Panc1 (cell line): ENCODE measurements around the gene PXT1.

Source experiments
- CTCF ChIP-seq: fragments of 450-650 bp; IDR thresholded peaks from 2 replicates; pipeline ENCODE4 v1.5.1; 2017; ENCODE audit warnings: mild to moderate bottlenecking
- TCF7L2 ChIP-seq: IDR thresholded peaks from 2 replicates; pipeline ENCODE4 v1.6.1; 2011; ENCODE audit warnings: mild to moderate bottlenecking, low read depth, low read length, inconsistent platforms
- TF ChIP-seq, protein P1 (sequence below), 2 experiments: IDR thresholded peaks; 2 replicates each; pipeline ENCODE4 v1.6.1; 2011 to 2012; ENCODE audit warnings: low read depth in 2 of 2, control low read depth in 1 of 2, low read length in 1 of 2, mild to moderate bottlenecking in 1 of 2, moderate library complexity in 1 of 2; ENCODE audit not compliant: insufficient read depth in 1 of 2

- TF ChIP-seq, protein P1, sequence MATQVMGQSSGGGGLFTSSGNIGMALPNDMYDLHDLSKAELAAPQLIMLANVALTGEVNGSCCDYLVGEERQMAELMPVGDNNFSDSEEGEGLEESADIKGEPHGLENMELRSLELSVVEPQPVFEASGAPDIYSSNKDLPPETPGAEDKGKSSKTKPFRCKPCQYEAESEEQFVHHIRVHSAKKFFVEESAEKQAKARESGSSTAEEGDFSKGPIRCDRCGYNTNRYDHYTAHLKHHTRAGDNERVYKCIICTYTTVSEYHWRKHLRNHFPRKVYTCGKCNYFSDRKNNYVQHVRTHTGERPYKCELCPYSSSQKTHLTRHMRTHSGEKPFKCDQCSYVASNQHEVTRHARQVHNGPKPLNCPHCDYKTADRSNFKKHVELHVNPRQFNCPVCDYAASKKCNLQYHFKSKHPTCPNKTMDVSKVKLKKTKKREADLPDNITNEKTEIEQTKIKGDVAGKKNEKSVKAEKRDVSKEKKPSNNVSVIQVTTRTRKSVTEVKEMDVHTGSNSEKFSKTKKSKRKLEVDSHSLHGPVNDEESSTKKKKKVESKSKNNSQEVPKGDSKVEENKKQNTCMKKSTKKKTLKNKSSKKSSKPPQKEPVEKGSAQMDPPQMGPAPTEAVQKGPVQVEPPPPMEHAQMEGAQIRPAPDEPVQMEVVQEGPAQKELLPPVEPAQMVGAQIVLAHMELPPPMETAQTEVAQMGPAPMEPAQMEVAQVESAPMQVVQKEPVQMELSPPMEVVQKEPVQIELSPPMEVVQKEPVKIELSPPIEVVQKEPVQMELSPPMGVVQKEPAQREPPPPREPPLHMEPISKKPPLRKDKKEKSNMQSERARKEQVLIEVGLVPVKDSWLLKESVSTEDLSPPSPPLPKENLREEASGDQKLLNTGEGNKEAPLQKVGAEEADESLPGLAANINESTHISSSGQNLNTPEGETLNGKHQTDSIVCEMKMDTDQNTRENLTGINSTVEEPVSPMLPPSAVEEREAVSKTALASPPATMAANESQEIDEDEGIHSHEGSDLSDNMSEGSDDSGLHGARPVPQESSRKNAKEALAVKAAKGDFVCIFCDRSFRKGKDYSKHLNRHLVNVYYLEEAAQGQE (IDR thresholded peaks at IDR 0.05; ENCODE audit: insufficient read depth in 1 of 2, low read depth in 2 of 2, low read length in 1 of 2), result no peak
- no peak for TF ChIP-seq CTCF
- TF ChIP-seq TCF7L2, result no peak
Measured at GRCh38 chr6:36373368-36374019, 69.2 kb downstream of the PXT1 start.
